ENCODE results near the gene GLB1L2.

- no peak for TF ChIP-seq JUND (IDR thresholded peaks at IDR 0.05)
- no peak for TF ChIP-seq CTCF (IDR thresholded peaks at IDR 0.05 in 2 of 3, conservative IDR thresholded peaks at IDR 0.05 in 1 of 3; ENCODE audit: borderline replicate concordance in 1 of 3, insufficient read depth in 1 of 3, low read depth in 2 of 3, low read length in 2 of 3)
- no peak for TF ChIP-seq ZNF274 (IDR thresholded peaks at IDR 0.05; ENCODE audit: low read depth, low read length)
- TF ChIP-seq POLR2AphosphoS5 (IDR thresholded peaks at IDR 0.05; ENCODE audit: low read depth, low read length), result no peak
- TF ChIP-seq, protein P1, sequence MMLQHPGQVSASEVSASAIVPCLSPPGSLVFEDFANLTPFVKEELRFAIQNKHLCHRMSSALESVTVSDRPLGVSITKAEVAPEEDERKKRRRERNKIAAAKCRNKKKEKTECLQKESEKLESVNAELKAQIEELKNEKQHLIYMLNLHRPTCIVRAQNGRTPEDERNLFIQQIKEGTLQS (IDR thresholded peaks at IDR 0.05), result no peak
- TF ChIP-seq POLR2A (IDR thresholded peaks at IDR 0.05; ENCODE audit: borderline replicate concordance, extremely low read depth, insufficient read depth, insufficient read length), result no peak
- TF ChIP-seq SIN3A (IDR thresholded peaks at IDR 0.05; ENCODE audit: low read depth), result no peak
- TF ChIP-seq EZH2 (IDR thresholded peaks at IDR 0.05), result no peak
- TF ChIP-seq CBX3 (IDR thresholded peaks at IDR 0.05; ENCODE audit: low read depth), result no peak
- TF ChIP-seq, protein P2, sequence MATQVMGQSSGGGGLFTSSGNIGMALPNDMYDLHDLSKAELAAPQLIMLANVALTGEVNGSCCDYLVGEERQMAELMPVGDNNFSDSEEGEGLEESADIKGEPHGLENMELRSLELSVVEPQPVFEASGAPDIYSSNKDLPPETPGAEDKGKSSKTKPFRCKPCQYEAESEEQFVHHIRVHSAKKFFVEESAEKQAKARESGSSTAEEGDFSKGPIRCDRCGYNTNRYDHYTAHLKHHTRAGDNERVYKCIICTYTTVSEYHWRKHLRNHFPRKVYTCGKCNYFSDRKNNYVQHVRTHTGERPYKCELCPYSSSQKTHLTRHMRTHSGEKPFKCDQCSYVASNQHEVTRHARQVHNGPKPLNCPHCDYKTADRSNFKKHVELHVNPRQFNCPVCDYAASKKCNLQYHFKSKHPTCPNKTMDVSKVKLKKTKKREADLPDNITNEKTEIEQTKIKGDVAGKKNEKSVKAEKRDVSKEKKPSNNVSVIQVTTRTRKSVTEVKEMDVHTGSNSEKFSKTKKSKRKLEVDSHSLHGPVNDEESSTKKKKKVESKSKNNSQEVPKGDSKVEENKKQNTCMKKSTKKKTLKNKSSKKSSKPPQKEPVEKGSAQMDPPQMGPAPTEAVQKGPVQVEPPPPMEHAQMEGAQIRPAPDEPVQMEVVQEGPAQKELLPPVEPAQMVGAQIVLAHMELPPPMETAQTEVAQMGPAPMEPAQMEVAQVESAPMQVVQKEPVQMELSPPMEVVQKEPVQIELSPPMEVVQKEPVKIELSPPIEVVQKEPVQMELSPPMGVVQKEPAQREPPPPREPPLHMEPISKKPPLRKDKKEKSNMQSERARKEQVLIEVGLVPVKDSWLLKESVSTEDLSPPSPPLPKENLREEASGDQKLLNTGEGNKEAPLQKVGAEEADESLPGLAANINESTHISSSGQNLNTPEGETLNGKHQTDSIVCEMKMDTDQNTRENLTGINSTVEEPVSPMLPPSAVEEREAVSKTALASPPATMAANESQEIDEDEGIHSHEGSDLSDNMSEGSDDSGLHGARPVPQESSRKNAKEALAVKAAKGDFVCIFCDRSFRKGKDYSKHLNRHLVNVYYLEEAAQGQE (IDR thresholded peaks at IDR 0.05; ENCODE audit: low read depth), result no peak
- TF ChIP-seq SP1 (IDR thresholded peaks at IDR 0.05; ENCODE audit: low read depth), result no peak
- no peak for TF ChIP-seq MAX (IDR thresholded peaks at IDR 0.05)
- no peak for TF ChIP-seq EGR1 (IDR thresholded peaks at IDR 0.05; ENCODE audit: low read depth)
These were observed 66.3 kb downstream of the GLB1L2 start for GRCh38 chr11:134398079-134398444.

Data from HCT116 (cell line).